Hepatocyte (in vitro differentiated cells): ENCODE results near the gene KRT8. TPM values are rescaled to one million over a fixed set of nuclear protein-coding genes. Genes with fewer than 3 reads are reported as not detected.
"Not testable (repeated sequence)": the region's sequence is repeated elsewhere in the genome, so short reads cannot be mapped to it uniquely, and the experiment has no call there.

ENCODE experiments used
- DNase-seq: peaks from one replicate; pipeline ENCODE4 v3.0.0-alpha.2; 2016; ENCODE audit warnings: low spot score
- H2AFZ ChIP-seq: fragments of 200-600 bp; sonication (generic); 2 replicates; pipeline ENCODE4 v1.6.0; 2016; ENCODE audit warnings: antibody characterized with exemption, mild to moderate bottlenecking
- H3K27ac ChIP-seq: fragments of 200-600 bp; sonication (generic); 2 replicates; pipeline ENCODE4 v1.5.1; 2016; ENCODE audit warnings: mild to moderate bottlenecking
- H3K27me3 ChIP-seq: fragments of 200-600 bp; sonication (generic); 2 replicates; pipeline ENCODE4 v1.6.1; 2016
- H3K36me3 ChIP-seq: fragments of 200-600 bp; sonication (generic); replicated peaks from 2 replicates; pipeline ENCODE4 v1.5.1; 2016; ENCODE audit warnings: low read depth; ENCODE audit not compliant: insufficient read depth
- H3K4me1 ChIP-seq: fragments of 200-600 bp; sonication (generic); 2 replicates; pipeline ENCODE4 v1.5.1; 2016; ENCODE audit warnings: mild to moderate bottlenecking, moderate library complexity; ENCODE audit not compliant: insufficient read depth
- H3K4me2 ChIP-seq: fragments of 200-600 bp; sonication (generic); 2 replicates; pipeline ENCODE4 v1.6.0; 2016
- H3K4me3 ChIP-seq: fragments of 200-600 bp; sonication (generic); 2 replicates; pipeline ENCODE4 v1.5.1; 2016; ENCODE audit warnings: mild to moderate bottlenecking
- H3K79me2 ChIP-seq: fragments of 200-600 bp; sonication (generic); 2 replicates; pipeline ENCODE4 v1.6.0; 2017; ENCODE audit warnings: mild to moderate bottlenecking
- H3K9me2 ChIP-seq: fragments of 200-600 bp; sonication (generic); replicated peaks from 2 replicates; pipeline ENCODE4 v1.6.0; 2017; ENCODE audit warnings: mild to moderate bottlenecking; ENCODE audit not compliant: insufficient read depth
- H3K9me3 ChIP-seq: fragments of 200-600 bp; sonication (generic); 2 replicates; pipeline ENCODE4 v1.5.1; 2016; ENCODE audit warnings: low read depth, mild to moderate bottlenecking
- H4K20me1 ChIP-seq: fragments of 200-600 bp; sonication (generic); 2 replicates; pipeline ENCODE4 v1.6.0; 2016; ENCODE audit warnings: mild to moderate bottlenecking; ENCODE audit not compliant: insufficient read depth, poor library complexity, severe bottlenecking
- CTCF ChIP-seq: fragments of 200-600 bp; sonication (generic); IDR thresholded peaks from 2 replicates; pipeline ENCODE4 v1.5.1; 2016; ENCODE audit warnings: antibody characterized with exemption, mild to moderate bottlenecking; ENCODE audit not compliant: poor library complexity
- EZH2 ChIP-seq: fragments of 200-600 bp; sonication (generic); IDR thresholded peaks from 2 replicates; pipeline ENCODE4 v1.6.1; 2016; ENCODE audit warnings: antibody characterized with exemption, mild to moderate bottlenecking, borderline replicate concordance
- EZH2phosphoT487 ChIP-seq: fragments of 200-600 bp; sonication (generic); IDR thresholded peaks from one replicate; pipeline ENCODE4 v1.6.1; 2018; ENCODE audit warnings: antibody characterized with exemption, mild to moderate bottlenecking, low read depth, moderate library complexity; ENCODE audit not compliant: unreplicated experiment, severe bottlenecking
- WGBS: methylation state at CpG from one replicate; pipeline ENCODE4 v1.1.6; 2016; ENCODE audit warnings: low lambda C conversion rate; ENCODE audit errors: missing lambda C conversion rate; 5-methylcytosine and 5-hydroxymethylcytosine counted together
- polyA plus RNA-seq: library from polyadenylated mRNA; unstranded; fragments of >200 nt; fragmentation: Nextera tagmentation; extraction: Ambion mirVana; gene quantifications from 2 replicates; pipeline ENCODE4 v1.2.1, GENCODE V29; 2016
- total RNA-seq: library from RNA; depleted of rRNA; stranded (reverse); fragments of >200 nt; gene quantifications from 2 replicates; pipeline ENCODE4 v1.2.3, GENCODE V29; 2014

Gene KRT8
- total RNA-seq (1,376 and 1,381 TPM in 2 replicates), polyA plus RNA-seq (2,058 and 2,283 TPM in 2 replicates)

GRCh38 chr12:52904509-52905300, at the start of gene KRT8:
Gene KRT8 (minus strand): TSS chr12:52905076. CDS start chr12:52904981, 95 bp downstream.
- H3K27me3 ChIP-seq, H3K9me2 ChIP-seq, H3K9me3 ChIP-seq, H2AFZ ChIP-seq, H3K36me3 ChIP-seq: not testable (repeated sequence)
- peak within 1 kb of the TSS; percentile 28 for H3K4me3 ChIP-seq
- peaks cover 67% of the 10 kb centered on the region for H3K79me2 ChIP-seq
- peak; percentile 71 for TF ChIP-seq CTCF
- H3K4me2 ChIP-seq = peak within 1 kb of the TSS; percentile 74
- 27% methylated on average over 33 of the region's 33 CpGs for WGBS
- peaks cover 51% of the 10 kb centered on the region for H3K4me1 ChIP-seq
- peak within 1 kb of the TSS; percentile 95 for H3K27ac ChIP-seq
- DNase-seq = peak; percentile 96
- peaks cover 44% of the 10 kb centered on the region for H4K20me1 ChIP-seq

GRCh38 chr12:52953181-52953841, 48.4 kb upstream of the KRT8 start:
- no peak for TF ChIP-seq CTCF
- TF ChIP-seq EZH2phosphoT487 = no peak
- TF ChIP-seq EZH2 = no peak
- H2AFZ ChIP-seq = no peak overlapping the region
- peaks cover 32% of the 10 kb centered on the region for H3K79me2 ChIP-seq
- H3K36me3 ChIP-seq = no peaks in the 10 kb centered on the region
- H4K20me1 ChIP-seq = peaks cover 27% of the 10 kb centered on the region
- 86% methylated on average over 7 of the region's 7 CpGs for WGBS
- H3K27ac ChIP-seq = peak overlapping the region; percentile 50
- DNase-seq = no peak
- no peaks in the 10 kb centered on the region for H3K4me1 ChIP-seq
- peak overlapping the region; percentile 77 for H3K4me2 ChIP-seq
- no peak overlapping the region for H3K4me3 ChIP-seq
- no peaks in the 10 kb centered on the region for H3K9me3 ChIP-seq
- H3K27me3 ChIP-seq = no peaks in the 10 kb centered on the region
- H3K9me2 ChIP-seq = no peaks in the 10 kb centered on the region

GRCh38 chr12:52952076-52952801, 47.4 kb upstream of the KRT8 start:
- Histone ChIP-seq H3K4me3 (no peak overlapping the region), H3K36me3 (no peaks in the 10 kb centered on the region), H3K79me2 (peaks cover 37% of the 10 kb centered on the region), H3K27ac (peak overlapping the region; percentile 96), H3K4me2 (peak overlapping the region; percentile 77), H2AFZ (no peak overlapping the region), H3K9me2 (no peaks in the 10 kb centered on the region), H3K4me1 (peaks cover 9% of the 10 kb centered on the region), H4K20me1 (peaks cover 27% of the 10 kb centered on the region), H3K9me3 (no peaks in the 10 kb centered on the region), H3K27me3 (no peaks in the 10 kb centered on the region)
- DNase-seq = no peak
- WGBS = 74% methylated on average over 15 of the region's 15 CpGs
- peak; percentile 19 for TF ChIP-seq CTCF
- TF ChIP-seq EZH2phosphoT487 = no peak
- TF ChIP-seq EZH2 = no peak
